ENCODE data around the gene SLC25A46. TPM values are rescaled to one million over a fixed set of nuclear protein-coding genes. Genes with fewer than 3 reads are reported as not detected.
"Not testable (repeated sequence)": the region's sequence is repeated elsewhere in the genome, so short reads cannot be mapped to it uniquely, and the experiment has no call there.

The SLC25A46 gene
- total RNA-seq, 2 experiments from 2014 or later, result 43.2 to 45.0 TPM

DNA sequence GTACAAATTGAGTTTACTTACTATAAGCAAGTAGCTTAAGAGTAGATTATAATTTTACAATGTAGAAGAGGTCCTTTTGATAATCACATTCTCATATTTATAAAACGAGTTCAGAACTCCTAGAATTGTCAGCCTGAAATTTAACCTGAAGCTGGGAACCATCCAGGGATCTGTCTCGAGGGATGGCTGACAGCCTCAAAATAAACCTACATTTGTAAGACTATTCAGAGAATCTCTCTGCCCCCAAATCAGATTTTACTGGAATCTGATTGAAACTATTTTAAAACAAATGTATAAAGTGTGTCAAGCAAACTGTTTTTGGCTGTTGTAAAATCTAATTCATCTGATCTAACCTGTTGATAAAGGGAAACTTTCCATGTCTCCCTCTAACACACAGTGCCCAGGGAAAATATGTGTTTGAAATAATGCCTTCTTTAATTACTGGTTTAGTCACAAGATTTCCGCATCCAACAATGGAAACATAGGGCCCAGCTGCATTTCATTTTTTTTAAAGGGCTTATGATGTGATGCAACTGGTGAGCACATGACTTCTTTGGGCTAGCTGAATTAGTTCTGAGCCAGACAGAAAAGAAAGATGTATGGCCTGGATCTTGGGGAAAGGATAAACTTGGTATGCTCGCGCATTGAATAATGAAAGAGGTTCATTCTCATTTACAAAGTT lies 30.3 kb downstream of the SLC25A46 start:
- Mint-ChIP-seq H3K4me1 (no peaks in the 10 kb centered on the region), H3K27me3 (peaks cover 11% of the 10 kb centered on the region), H3K4me3 (no peak overlapping the region), H3K9me3 (no peaks in the 10 kb centered on the region), H3K27ac (no peak overlapping the region), H3K36me3 (ENCODE audit: low read depth) (peaks cover 6% of the 10 kb centered on the region)
- no peak for DNase-seq
- ChIA-PET CTCF (interaction anchor here (0.6 kb wide), 1 partner anchor 72 kb away, joined by 3 read pairs; no protein-coding TSS in a partner anchor), POLR2A (no interaction called here)

DNA sequence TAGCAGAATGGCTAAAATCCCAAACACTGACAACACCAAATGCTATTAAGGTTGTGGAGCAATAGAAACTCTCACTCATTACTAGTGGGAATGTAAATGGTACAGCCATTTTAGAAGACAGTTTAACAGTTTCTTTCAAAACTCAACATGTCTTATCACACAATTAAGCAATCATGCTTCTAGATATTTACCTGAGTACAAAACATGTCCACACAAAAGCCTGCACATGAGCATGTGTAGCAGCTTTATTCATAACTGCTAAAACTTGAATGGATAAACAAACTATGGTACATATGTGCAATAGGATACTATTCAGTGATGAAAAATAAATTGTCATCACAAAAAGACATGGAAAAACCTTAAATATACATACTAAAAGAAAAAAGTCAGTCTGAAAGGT lies 31.5 kb downstream of the SLC25A46 start:
- H3K36me3 Mint-ChIP-seq (ENCODE audit: low read depth), result peaks cover 2% of the 10 kb centered on the region
- CTCF ChIA-PET, result no interaction called here

DNA sequence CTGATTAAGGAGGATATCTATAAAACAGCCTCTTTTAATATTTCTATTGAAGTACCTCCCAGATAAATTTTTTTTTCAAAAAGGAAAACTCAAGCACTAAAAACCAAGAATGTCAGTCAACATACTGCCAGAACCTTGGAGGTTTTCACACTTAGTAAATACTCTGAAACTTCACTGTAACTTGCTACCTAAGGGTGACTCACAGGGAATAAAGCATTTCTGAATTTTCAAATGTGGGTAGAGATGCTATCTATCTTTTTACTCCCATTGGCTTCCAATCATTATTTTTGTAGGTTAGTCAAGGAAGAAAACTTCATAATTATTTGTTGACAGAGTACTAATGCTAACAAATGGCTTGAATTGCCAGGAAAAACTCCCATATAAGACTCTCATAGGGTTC lies 46.1 kb downstream of the SLC25A46 start:
- no peak overlapping the region for H3K4me3 Mint-ChIP-seq
- DNase-seq, result no peak
- no peaks in the 10 kb centered on the region for H3K27me3 Mint-ChIP-seq
- peaks cover 3% of the 10 kb centered on the region for H3K9me3 Mint-ChIP-seq
- no peaks in the 10 kb centered on the region for H3K36me3 Mint-ChIP-seq (ENCODE audit: low read depth)
- no peak overlapping the region for H3K27ac Mint-ChIP-seq
- no peaks in the 10 kb centered on the region for H3K4me1 Mint-ChIP-seq
- ChIA-PET CTCF (no interaction called here), POLR2A (no interaction called here)

More for the DNA sequence above, 31.5 kb downstream of the SLC25A46 start:
- H3K4me1 Mint-ChIP-seq, result no peaks in the 10 kb centered on the region
- no peak for DNase-seq
- no peaks in the 10 kb centered on the region for H3K9me3 Mint-ChIP-seq
- peaks cover 11% of the 10 kb centered on the region for H3K27me3 Mint-ChIP-seq
- H3K27ac Mint-ChIP-seq, result no peak overlapping the region
- POLR2A ChIA-PET, result no interaction called here
- H3K4me3 Mint-ChIP-seq, result no peak overlapping the region

DNA sequence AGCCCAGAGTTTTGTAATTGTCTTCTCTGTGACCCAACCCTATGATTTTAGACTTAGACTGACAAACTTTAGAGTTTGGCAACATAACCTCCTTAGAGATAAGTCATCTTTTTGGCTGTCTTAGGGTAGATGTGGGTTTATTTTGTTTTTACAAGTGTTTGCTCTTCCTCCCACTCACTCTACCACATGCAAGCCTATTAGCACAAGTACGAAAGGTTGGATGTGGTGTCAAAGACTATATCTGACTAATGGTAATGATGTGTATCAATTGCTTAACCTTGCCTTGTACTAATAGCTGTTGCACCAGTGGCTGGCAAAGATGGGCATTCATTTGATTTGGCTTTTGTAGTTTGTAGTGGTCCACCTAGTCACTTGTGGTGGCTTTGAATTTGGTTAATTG lies 46.5 kb downstream of the SLC25A46 start:
- no peaks in the 10 kb centered on the region for H3K27me3 Mint-ChIP-seq
- no peaks in the 10 kb centered on the region for H3K36me3 Mint-ChIP-seq (ENCODE audit: low read depth)
- no peaks in the 10 kb centered on the region for H3K4me1 Mint-ChIP-seq
- no peak overlapping the region for H3K4me3 Mint-ChIP-seq
- H3K27ac Mint-ChIP-seq, result no peak overlapping the region
- no peak for DNase-seq
- POLR2A ChIA-PET, result no interaction called here
- H3K9me3 Mint-ChIP-seq, result peaks cover 5% of the 10 kb centered on the region
- CTCF ChIA-PET, result no interaction called here

DNA sequence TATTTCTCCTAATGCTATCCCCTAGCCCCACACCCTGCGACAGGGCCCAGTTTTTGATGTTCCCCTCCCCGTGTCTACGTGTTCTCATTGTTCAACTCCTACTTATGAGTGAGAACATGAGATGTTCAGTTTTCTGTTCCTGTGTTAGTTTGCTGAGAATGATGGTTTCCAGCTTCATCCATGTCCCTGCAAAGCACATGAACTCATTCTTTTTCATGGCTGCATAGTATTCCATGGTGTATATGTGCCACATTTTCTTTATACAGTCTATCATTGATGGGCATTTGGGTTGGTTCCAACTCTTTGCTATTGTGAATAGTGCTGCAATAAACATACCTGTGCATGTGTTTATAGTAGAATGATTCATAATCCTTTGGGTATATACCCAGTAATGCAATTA lies 49.2 kb downstream of the SLC25A46 start:
- H3K27me3 Mint-ChIP-seq; H3K9me3 Mint-ChIP-seq; POLR2A ChIA-PET; H3K27ac Mint-ChIP-seq; H3K4me3 Mint-ChIP-seq; H3K36me3 Mint-ChIP-seq (ENCODE audit: low read depth); H3K4me1 Mint-ChIP-seq; CTCF ChIA-PET; DNase-seq: not testable (repeated sequence)

DNA sequence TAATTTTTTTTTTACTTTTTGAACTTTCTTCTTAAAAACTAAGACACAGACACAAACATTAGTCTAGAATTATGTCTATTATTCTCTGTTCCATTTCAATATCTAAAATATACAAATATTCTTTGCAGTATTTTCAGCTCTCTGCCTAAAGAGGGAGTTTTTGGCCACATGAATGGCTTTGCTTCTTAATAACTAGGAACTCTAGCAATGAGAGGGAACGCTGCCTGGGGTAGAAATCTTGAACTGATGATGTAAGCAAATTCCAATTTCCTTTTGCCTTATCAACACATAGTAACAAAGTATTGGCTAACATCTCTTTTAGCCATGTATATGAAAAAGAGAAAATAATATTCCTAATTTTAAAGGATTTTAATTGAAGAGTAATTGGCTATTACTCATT lies 51.9 kb downstream of the SLC25A46 start:
- no peaks in the 10 kb centered on the region for H3K36me3 Mint-ChIP-seq (ENCODE audit: low read depth)
- H3K4me3 Mint-ChIP-seq, result no peak overlapping the region
- H3K27ac Mint-ChIP-seq, result no peak overlapping the region
- peaks cover 5% of the 10 kb centered on the region for H3K9me3 Mint-ChIP-seq
- H3K4me1 Mint-ChIP-seq, result no peaks in the 10 kb centered on the region
- CTCF ChIA-PET, result no interaction called here
- POLR2A ChIA-PET, result no interaction called here
- no peak for DNase-seq
- H3K27me3 Mint-ChIP-seq, result no peaks in the 10 kb centered on the region

DNA sequence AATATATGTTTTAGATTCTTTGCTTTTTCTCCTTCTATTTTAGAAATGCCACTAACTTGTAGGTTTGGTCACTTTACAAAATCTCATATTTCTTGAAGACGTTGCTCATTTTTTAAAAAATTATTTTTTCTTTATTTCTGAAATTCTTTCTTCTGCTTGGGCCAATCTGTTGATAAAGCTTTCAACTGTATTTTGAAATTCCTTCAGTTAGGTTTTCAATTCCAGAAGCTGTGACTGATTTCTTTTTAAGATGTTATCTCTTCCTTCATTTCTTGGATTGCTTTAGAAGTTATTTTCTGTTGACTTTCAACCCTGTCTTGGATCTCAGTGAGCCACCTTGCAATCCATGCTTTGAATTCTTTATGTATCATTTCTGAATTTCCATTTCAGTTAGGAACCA lies 64.2 kb downstream of the SLC25A46 start:
- Mint-ChIP-seq H3K36me3 (ENCODE audit: low read depth) (no peaks in the 10 kb centered on the region), H3K4me1 (no peaks in the 10 kb centered on the region), H3K27ac (no peak overlapping the region), H3K9me3 (peaks cover 19% of the 10 kb centered on the region), H3K4me3 (no peak overlapping the region), H3K27me3 (no peaks in the 10 kb centered on the region)
- CTCF ChIA-PET, result no interaction called here
- POLR2A ChIA-PET, result no interaction called here
- DNase-seq, result no peak

DNA sequence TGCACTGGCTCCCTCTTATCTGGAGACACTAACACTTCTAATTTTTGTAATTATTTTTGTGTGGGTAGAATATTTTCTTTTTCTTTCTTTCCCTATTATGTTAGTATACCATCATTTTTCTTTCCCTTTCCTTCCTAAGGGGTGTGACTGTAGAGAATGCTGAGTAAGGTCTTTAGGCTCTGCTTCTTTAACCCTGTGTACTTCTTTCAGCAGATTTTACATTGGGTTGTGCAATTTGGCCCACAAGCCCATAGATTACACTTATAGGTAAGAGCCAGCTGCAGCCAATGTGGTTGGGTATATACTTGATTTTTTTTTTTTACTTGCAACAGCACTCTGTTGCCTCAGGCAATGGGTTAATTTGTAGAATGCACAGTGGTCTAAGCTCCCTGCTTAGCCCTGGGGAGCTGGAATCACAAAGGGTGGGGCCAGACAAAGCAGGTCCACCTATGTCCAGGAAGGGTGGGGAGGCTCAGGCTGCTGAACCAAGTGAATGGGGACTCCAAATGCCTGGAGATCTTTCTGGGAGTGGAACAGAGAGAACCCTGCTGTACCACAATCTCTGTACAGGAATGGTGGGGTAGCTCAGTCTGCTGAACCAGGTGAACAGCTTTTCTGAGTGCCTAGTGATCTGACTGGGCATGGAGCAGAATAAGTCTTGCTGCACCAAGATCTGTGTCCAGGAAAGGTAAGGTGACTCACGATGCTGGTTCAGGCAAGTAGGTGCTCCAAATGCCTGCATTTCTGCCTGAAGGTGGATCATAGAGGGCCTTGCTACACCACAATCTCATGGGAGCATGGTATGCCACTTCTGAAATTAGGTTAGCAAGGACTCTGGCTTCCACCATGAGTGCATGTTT lies 64.9 kb downstream of the SLC25A46 start:
- DNase-seq, result no peak
- Mint-ChIP-seq H3K36me3 (ENCODE audit: low read depth) (no peaks in the 10 kb centered on the region), H3K27ac (no peak overlapping the region), H3K4me3 (no peak overlapping the region), H3K4me1 (no peaks in the 10 kb centered on the region), H3K27me3 (no peaks in the 10 kb centered on the region), H3K9me3 (peaks cover 19% of the 10 kb centered on the region)
- ChIA-PET CTCF (no interaction called here), POLR2A (no interaction called here)

DNA sequence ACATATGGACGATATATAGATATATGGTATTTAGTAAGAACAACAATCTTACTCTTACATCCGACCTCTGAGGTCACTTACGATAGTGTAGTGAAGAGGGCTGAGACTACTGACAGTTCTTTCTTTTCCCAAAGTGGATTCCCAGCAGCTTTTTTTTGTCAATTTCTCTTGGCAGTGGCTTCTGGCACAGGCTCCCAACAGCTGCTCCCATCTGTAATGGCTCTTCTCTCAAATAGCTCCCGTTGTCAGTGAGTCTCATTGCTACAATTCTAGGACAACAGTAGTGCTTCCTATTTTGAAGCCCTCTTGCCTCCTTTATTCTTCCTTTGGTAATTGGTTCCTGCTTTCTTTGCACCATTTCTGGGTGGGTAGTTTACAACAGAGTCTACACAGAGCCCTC lies 68.4 kb downstream of the SLC25A46 start:
- Mint-ChIP-seq H3K36me3 (ENCODE audit: low read depth) (no peaks in the 10 kb centered on the region), H3K27ac (no peak overlapping the region), H3K4me3 (no peak overlapping the region), H3K9me3 (peaks cover 17% of the 10 kb centered on the region), H3K4me1 (no peaks in the 10 kb centered on the region), H3K27me3 (no peaks in the 10 kb centered on the region)
- no peak for DNase-seq
- ChIA-PET CTCF (no interaction called here), POLR2A (no interaction called here)

DNA sequence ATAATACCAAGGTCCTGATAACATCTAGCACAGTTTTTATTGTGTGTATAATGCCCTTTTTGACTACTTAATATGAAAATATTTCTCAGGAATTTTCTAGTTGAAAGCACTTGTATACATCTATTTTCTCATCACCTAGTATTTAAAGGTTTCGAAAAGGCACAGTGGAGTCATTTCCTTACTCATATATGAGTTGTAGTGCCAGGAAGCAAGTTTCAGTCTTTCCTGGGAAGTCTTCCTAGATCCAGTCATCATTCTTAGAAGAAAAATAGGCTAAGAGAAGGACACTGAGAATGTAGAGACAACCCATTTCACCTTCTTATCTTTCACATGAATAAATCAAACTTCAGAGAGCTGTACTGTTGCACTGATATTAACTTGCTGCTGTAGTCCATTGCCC lies 70.2 kb downstream of the SLC25A46 start:
- ChIA-PET POLR2A (no interaction called here), CTCF (interaction anchor here (0.5 kb wide), 1 partner anchor 10 kb away, joined by 4 read pairs; no protein-coding TSS in a partner anchor)
- H3K9me3 Mint-ChIP-seq, result peaks cover 6% of the 10 kb centered on the region
- DNase-seq, result no peak
- no peak overlapping the region for H3K4me3 Mint-ChIP-seq
- no peaks in the 10 kb centered on the region for H3K4me1 Mint-ChIP-seq
- H3K27ac Mint-ChIP-seq, result no peak overlapping the region
- H3K27me3 Mint-ChIP-seq, result no peaks in the 10 kb centered on the region
- H3K36me3 Mint-ChIP-seq (ENCODE audit: low read depth), result no peaks in the 10 kb centered on the region

Other genes starting within 250 kb of the SLC25A46 start
- gene TMEM232, start 12.3 kb upstream of the SLC25A46 start, total RNA-seq, result 1 to 10 TPM; 1.1 to 1.7 TPM

All from activated CD4-positive, alpha-beta memory T cell treated with anti-CD3 and anti-CD28 coated beads, Interleukin-2, amount 10 ng/mL, durations not matched to agents 7 days and 5 days (primary cell).